HG03442 (cell line): ENCODE data around the gene F8.

Experiments
- ATAC-seq: cut with Tn5 transposase; IDR thresholded peaks from one replicate; pipeline ENCODE4 v1.9.1; 2021; ENCODE audit warnings: mild to moderate bottlenecking, moderate library complexity; ENCODE audit not compliant: unreplicated experiment

Gene F8

DNA sequence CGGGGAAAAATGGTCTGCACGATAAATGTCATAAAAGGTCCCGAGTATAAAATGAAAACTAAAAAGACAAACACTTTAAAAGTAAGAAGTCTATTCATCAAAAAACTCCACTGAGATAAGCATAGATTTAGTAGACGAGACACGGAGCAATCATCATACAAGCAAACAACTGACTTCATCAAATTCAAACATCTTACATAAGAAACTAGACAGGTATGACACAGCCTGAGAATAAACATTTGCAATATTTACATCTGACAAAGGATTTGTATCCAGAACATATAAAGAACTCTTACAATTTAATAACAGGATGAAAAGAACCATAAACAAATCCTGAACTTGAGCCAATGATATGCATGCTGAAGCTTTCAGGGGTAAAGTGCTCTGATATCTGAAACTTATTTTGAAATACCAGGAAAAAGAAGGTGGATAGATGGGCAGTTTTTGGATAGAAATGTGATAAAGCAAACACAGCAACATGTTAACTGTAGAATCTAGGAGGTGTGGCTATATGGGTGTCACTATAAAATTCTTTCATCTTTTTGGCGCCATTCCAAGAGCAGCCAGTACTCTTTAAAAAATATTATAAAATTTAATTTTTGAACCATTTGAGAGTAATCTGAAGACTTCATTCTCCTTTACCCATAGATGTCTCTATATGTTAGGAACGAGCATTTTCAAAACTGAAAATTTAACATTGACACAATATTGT, 229.3 kb downstream of the F8 start:
- no peak for ATAC-seq

DNA sequence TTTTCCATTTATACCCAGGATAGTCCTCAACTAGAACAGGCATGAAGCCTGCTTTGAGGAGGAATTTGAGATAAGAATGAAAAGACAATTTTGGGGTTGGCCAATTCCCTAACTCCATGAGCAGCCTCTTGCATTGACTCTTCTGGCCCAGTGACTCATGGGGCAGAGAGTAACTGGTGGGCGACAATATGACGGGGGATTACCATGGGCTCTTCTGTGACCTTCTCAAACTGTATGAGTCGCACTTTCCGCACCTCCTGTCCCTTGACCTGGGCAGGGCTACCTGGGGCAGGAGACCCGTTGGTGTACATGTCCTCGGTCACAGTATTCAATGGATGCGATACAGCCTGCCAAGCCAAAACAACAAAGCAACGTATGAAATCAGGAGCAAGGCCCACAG, 230.6 kb downstream of the F8 start:
- no peak for ATAC-seq

- no peak for ATAC-seq
These were observed 231.1 kb downstream of the F8 start for GRCh38 chrX:154791467-154791866.
